Natural killer cell (primary cell): ENCODE results near the gene MAML3. TPM values are rescaled to one million over a fixed set of nuclear protein-coding genes. Genes with fewer than 3 reads are reported as not detected.

ENCODE experiments used
- ATAC-seq, 3 donors: fragments of 150-1000 bp in 2 of 3; fragments of 200-7000 bp in 1 of 3; cut with Tn5 transposase; 1 replicate in 1 of 3; 2 replicates in 2 of 3; pipeline ENCODE4 v1.10.0; 2021; ENCODE audit warnings: mild to moderate bottlenecking in 2 of 3, moderate library complexity in 2 of 3
- DNase-seq, 2 donors: peaks; one replicate each; pipeline versions ENCODE4 v3.0.0 to v3.0.0-alpha.2; 2013 to 2021; ENCODE audit warnings: mixed read lengths in 1 of 2
- H3K27ac ChIP-seq: one replicate; pipeline ENCODE4 v1.5.1; 2013; ENCODE audit warnings: mild to moderate bottlenecking, low read length
- H3K27me3 ChIP-seq: one replicate; pipeline ENCODE4 v1.6.1; 2013; ENCODE audit warnings: low read length; ENCODE audit not compliant: control insufficient read depth, insufficient read depth
- H3K36me3 ChIP-seq: one replicate; pipeline ENCODE4 v1.6.1; 2013; ENCODE audit warnings: low read length; ENCODE audit not compliant: control insufficient read depth, insufficient read depth
- H3K4me1 ChIP-seq: one replicate; pipeline ENCODE4 v1.6.1; 2013; ENCODE audit warnings: low read length; ENCODE audit not compliant: control insufficient read depth, insufficient read depth
- H3K4me3 ChIP-seq: one replicate; pipeline ENCODE4 v1.5.1; 2013; ENCODE audit warnings: low read length
- H3K9me3 ChIP-seq: one replicate; pipeline ENCODE4 v1.6.1; 2013; ENCODE audit warnings: low read length; ENCODE audit not compliant: control insufficient read depth, insufficient read depth
- H3K27ac Mint-ChIP-seq, 2 donors: one replicate each; pipeline ENCODE4 v1.8.0; 2022; ENCODE audit warnings: mild to moderate bottlenecking in 2 of 2, mixed read lengths in 2 of 2, moderate library complexity in 1 of 2
- H3K27me3 Mint-ChIP-seq, 2 donors: one replicate each; pipeline ENCODE4 v1.8.0; 2022; ENCODE audit warnings: low read depth in 2 of 2, mixed read lengths in 2 of 2
- H3K36me3 Mint-ChIP-seq: one replicate; pipeline ENCODE4 v1.8.0; 2022; ENCODE audit warnings: mixed read lengths
- H3K4me1 Mint-ChIP-seq, 2 donors: one replicate each; pipeline ENCODE4 v1.8.0; 2022; ENCODE audit warnings: mixed read lengths in 2 of 2
- H3K4me3 Mint-ChIP-seq: one replicate; pipeline ENCODE4 v1.8.0; 2022; ENCODE audit warnings: mild to moderate bottlenecking, moderate library complexity, mixed read lengths
- H3K9me3 Mint-ChIP-seq, 2 donors: one replicate each; pipeline ENCODE4 v1.8.0; 2022; ENCODE audit warnings: mixed read lengths in 2 of 2
- WGBS: methylation state at CpG from one replicate; pipeline ENCODE4 v1.1.7; 2013; ENCODE audit warnings: missing lambda C conversion rate; ENCODE audit not compliant: insufficient coverage; 5-methylcytosine and 5-hydroxymethylcytosine counted together
- intact Hi-C: fragments of 100-400 bp; cut with micrococcal nuclease; formaldehyde crosslinking; loops from one replicate; pipeline ENCODE4 v1.14.2; 2022
- total RNA-seq, 4 donors: library from RNA; stranded (reverse); fragments of 120-200 nt in 1 of 4; gene quantifications; one replicate each; pipeline versions ENCODE4 v1.2.3 to v1.2.4, GENCODE V29; 2013 to 2022
- TF ChIP-seq, protein P1 (sequence below): fragments of 200-600 bp; IDR thresholded peaks from one replicate; pipeline ENCODE4 v1.8.0; 2022; ENCODE audit warnings: antibody characterized with exemption

MAML3 gene
- total RNA-seq, 3 donors from 2014 or later (not counting 1 experiment from before 2014, with no cell fraction given) = 1.7 to 5.6 (median 2.8) TPM

GRCh38 chr4:139971111-139971510 is 182.9 kb downstream of the MAML3 start:
- TF ChIP-seq, protein P1, sequence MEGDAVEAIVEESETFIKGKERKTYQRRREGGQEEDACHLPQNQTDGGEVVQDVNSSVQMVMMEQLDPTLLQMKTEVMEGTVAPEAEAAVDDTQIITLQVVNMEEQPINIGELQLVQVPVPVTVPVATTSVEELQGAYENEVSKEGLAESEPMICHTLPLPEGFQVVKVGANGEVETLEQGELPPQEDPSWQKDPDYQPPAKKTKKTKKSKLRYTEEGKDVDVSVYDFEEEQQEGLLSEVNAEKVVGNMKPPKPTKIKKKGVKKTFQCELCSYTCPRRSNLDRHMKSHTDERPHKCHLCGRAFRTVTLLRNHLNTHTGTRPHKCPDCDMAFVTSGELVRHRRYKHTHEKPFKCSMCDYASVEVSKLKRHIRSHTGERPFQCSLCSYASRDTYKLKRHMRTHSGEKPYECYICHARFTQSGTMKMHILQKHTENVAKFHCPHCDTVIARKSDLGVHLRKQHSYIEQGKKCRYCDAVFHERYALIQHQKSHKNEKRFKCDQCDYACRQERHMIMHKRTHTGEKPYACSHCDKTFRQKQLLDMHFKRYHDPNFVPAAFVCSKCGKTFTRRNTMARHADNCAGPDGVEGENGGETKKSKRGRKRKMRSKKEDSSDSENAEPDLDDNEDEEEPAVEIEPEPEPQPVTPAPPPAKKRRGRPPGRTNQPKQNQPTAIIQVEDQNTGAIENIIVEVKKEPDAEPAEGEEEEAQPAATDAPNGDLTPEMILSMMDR = no peak
- Histone ChIP-seq H3K36me3 (no peaks in the 10 kb centered on the region), H3K4me3 (no peak overlapping the region), H3K9me3 (no peaks in the 10 kb centered on the region), H3K27me3 (no peaks in the 10 kb centered on the region), H3K4me1 (peaks cover 4% of the 10 kb centered on the region), H3K27ac (no peak overlapping the region)
- no peaks in the 10 kb centered on the region for H3K9me3 Mint-ChIP-seq
- H3K36me3 Mint-ChIP-seq = no peaks in the 10 kb centered on the region
- H3K27me3 Mint-ChIP-seq = peaks cover 0 to 10% of the 10 kb centered on the region in 2 donors
- intact Hi-C loops = no loop called here
- DNase-seq = no peak
- no peak overlapping the region for H3K27ac Mint-ChIP-seq
- peaks cover 11 to 14% of the 10 kb centered on the region in 2 donors for H3K4me1 Mint-ChIP-seq
- 68% methylated on average over 1 of the region's 1 CpG for WGBS
- H3K4me3 Mint-ChIP-seq = no peak overlapping the region
- ATAC-seq = no peak

- H3K9me3 Mint-ChIP-seq = no peaks in the 10 kb centered on the region
- Histone ChIP-seq H3K9me3 (no peaks in the 10 kb centered on the region), H3K36me3 (no peaks in the 10 kb centered on the region), H3K27me3 (no peaks in the 10 kb centered on the region), H3K4me1 (peaks cover 1% of the 10 kb centered on the region), H3K4me3 (no peak overlapping the region), H3K27ac (no peak overlapping the region)
- no peaks in the 10 kb centered on the region for H3K36me3 Mint-ChIP-seq
- no peak overlapping the region for H3K27ac Mint-ChIP-seq
- H3K27me3 Mint-ChIP-seq = peaks cover 2 to 16% of the 10 kb centered on the region in 2 donors
- ATAC-seq (no peak), DNase-seq (no peak)
- TF ChIP-seq, protein P1 = no peak
- H3K4me3 Mint-ChIP-seq = no peak overlapping the region
- intact Hi-C loops = no loop called here
- H3K4me1 Mint-ChIP-seq = peaks cover 0 to 6% of the 10 kb centered on the region in 2 donors
- 92% methylated on average over 7 of the region's 7 CpGs for WGBS
Observed at GRCh38 chr4:139969635-139970266, 184.2 kb downstream of the MAML3 start.

- TF ChIP-seq, protein P1 = no peak
- Mint-ChIP-seq H3K4me3 (no peak overlapping the region), H3K9me3 (no peaks in the 10 kb centered on the region), H3K27me3 (peaks cover 2 to 21% of the 10 kb centered on the region in 2 donors), H3K4me1 (peaks cover 0 to 6% of the 10 kb centered on the region in 2 donors), H3K27ac (no peak overlapping the region), H3K36me3 (no peaks in the 10 kb centered on the region)
- ATAC-seq = no peak
- H3K27me3 ChIP-seq = no peaks in the 10 kb centered on the region
- intact Hi-C loops = no loop called here
- H3K27ac ChIP-seq = no peak overlapping the region
- no peaks in the 10 kb centered on the region for H3K4me1 ChIP-seq
- WGBS = 95% methylated on average over 3 of the region's 3 CpGs
- no peak for DNase-seq
- no peak overlapping the region for H3K4me3 ChIP-seq
- H3K36me3 ChIP-seq = no peaks in the 10 kb centered on the region
- no peaks in the 10 kb centered on the region for H3K9me3 ChIP-seq
Observed at GRCh38 chr4:139968831-139969230, 185.2 kb downstream of the MAML3 start.

- Histone ChIP-seq H3K4me1 (no peaks in the 10 kb centered on the region), H3K9me3 (no peaks in the 10 kb centered on the region), H3K36me3 (no peaks in the 10 kb centered on the region), H3K27me3 (no peaks in the 10 kb centered on the region), H3K27ac (no peak overlapping the region), H3K4me3 (no peak overlapping the region)
- Mint-ChIP-seq H3K4me3 (no peak overlapping the region), H3K9me3 (no peaks in the 10 kb centered on the region), H3K27me3 (peaks cover 2 to 40% of the 10 kb centered on the region in 2 donors), H3K36me3 (no peaks in the 10 kb centered on the region), H3K27ac (no peak overlapping the region), H3K4me1 (peaks cover 0 to 6% of the 10 kb centered on the region in 2 donors)
- intact Hi-C loops = no loop called here
- TF ChIP-seq, protein P1 = no peak
- no peak for DNase-seq
- ATAC-seq = no peak
- 89% methylated on average over 4 of the region's 4 CpGs for WGBS
Observed at GRCh38 chr4:139966383-139966782, 187.6 kb downstream of the MAML3 start.
